Measurements from ENCODE around the gene TBRG4.

- no peak for TF ChIP-seq CTCF (IDR thresholded peaks at IDR 0.05; ENCODE audit: borderline replicate concordance, extremely low read depth, low read length, poor library complexity, severe bottlenecking)
- no peak for TF ChIP-seq EZH2 (IDR thresholded peaks at IDR 0.05; ENCODE audit: borderline replicate concordance, low read depth, low read length, severe bottlenecking)
These were observed 18.4 kb upstream of the TBRG4 start for GRCh38 chr7:45129906-45130305.
